Measurements from ENCODE around the gene ZFP3.
"Not testable (repeated sequence)": the region's sequence is repeated elsewhere in the genome, so short reads cannot be mapped to it uniquely, and the experiment has no call there.

ZFP3 gene

GRCh38 chr17:5138616-5139457, 60.6 kb downstream of the ZFP3 start:
- DNase-seq (ENCODE audit: low read depth, low spot score): no peak

GRCh38 chr17:5139458-5139732, 61.1 kb downstream of the ZFP3 start:
- DNase-seq (ENCODE audit: low read depth, low spot score): no peak

GRCh38 chr17:5142877-5143276, 64.6 kb downstream of the ZFP3 start:
- DNase-seq (ENCODE audit: low read depth, low spot score): not testable (repeated sequence)

Data from activated naive CD8-positive, alpha-beta T cell treated with anti-CD3 and anti-CD28 coated beads, Interleukin-2, amount 50 U/mL, for 16 hours (primary cell).